Measurements from ENCODE around the gene CYP11A1. TPM values are rescaled to one million over a fixed set of nuclear protein-coding genes. Genes with fewer than 3 reads are reported as not detected.

The CYP11A1 gene
- polyA plus RNA-seq, 3 donors, result not detected

DNA sequence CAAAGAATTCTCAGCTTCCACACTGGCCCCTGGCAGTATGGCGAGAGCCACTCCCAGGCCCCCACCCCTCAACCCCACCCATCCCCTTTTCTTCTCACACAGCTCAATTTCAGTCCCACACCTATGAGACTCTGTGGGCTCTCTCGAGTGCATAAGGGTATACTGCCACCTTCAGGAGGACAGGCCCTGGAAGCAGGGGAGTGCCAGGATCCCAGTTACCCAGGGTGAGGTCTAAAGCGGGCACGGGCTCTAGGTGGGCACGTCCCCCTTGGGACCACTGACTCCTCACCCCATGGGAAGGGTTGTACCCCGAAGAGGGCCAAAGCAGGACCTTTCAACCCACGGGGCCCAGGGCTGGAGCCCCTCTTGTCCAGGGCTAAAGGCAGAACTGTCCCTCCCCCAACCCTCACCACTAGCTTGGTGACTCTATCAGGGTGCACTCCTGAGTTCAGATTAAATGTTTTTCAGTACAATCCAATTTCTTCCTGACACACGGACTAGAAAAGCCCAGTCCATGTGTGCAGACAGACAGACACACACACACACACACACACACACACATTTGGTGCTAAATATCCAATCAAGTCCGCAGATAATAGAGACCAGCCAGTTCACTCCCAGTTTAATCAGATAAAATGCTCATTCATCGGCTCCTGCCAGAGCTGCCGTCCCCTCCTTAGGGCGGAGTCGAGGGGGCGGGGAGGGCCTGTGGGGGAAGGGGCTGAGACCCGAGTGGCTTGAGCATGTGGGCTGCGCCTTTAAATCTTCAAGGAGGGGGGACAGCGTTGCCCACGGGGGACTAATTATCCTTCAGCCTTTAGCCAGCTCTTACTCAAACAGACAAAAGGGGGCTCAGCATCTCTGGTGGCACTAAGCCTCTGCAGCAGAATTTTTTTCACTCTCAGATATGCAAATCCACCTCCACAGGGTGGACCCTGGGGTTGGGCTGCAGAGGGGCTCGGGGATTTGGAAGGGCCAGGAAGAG lies 59.3 kb downstream of the CYP11A1 start:
- no peaks in the 10 kb centered on the region for H3K4me1 Mint-ChIP-seq

DNA sequence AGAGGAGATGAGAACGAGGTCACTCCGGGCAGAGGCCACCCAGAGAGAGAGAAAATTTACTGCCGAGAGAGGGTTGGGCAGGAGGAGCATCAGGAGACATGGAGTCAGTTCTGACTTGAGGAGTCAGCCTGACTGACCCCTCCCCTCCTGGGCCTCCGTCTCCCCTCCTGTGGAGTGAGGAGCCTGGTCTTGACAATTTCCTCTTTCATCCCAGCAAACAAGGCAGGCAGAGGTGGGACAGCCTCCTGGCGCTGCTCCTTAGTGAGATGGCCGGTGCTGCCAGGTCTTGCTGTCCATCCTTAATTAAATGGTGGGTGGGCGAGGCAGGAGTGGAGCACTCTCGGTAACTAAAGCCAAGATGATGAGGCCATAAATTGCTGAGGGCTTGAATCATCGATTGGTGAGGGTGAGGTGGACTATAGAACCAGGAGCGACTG lies 60.6 kb downstream of the CYP11A1 start:
- Mint-ChIP-seq H3K27me3 (ENCODE audit: low read depth in 3 of 3) (peaks cover 9 to 35% (median 18%) of the 10 kb centered on the region in 3 donors), H3K27ac (no peak overlapping the region), H3K4me1 (no peaks in the 10 kb centered on the region), H3K9me3 (no peaks in the 10 kb centered on the region), H3K4me3 (no peak overlapping the region), H3K36me3 (no peaks in the 10 kb centered on the region)
- Histone ChIP-seq H3K4me3 (replicated peaks in 1 of 3; ENCODE audit: low read depth in 2 of 3, low read length in 3 of 3) (no peak overlapping the region), H3K9ac (ENCODE audit: insufficient read depth, low read length, poor library complexity, severe bottlenecking) (no peak overlapping the region), H3K36me3 (replicated peaks in 1 of 2; ENCODE audit: control insufficient read depth in 1 of 2, insufficient read depth in 2 of 2, low read length in 2 of 2) (no peaks in the 10 kb centered on the region), H3K27me3 (ENCODE audit: control insufficient read depth in 2 of 2, insufficient read depth in 2 of 2, low read length in 2 of 2) (peaks cover 0 to 5% of the 10 kb centered on the region in 2 donors), H2AFZ (ENCODE audit: insufficient read depth, low read depth, low read length, poor library complexity, severe bottlenecking) (no peak overlapping the region), H3K27ac (ENCODE audit: low read depth in 1 of 2, low read length in 2 of 2) (no peak overlapping the region), H4K20me1 (ENCODE audit: insufficient read depth, low read length) (no peaks in the 10 kb centered on the region), H3K4me2 (replicated peaks; ENCODE audit: extremely low read depth, low read length, poor library complexity, severe bottlenecking) (no peak overlapping the region), H3K9me3 (replicated peaks in 1 of 2; ENCODE audit: control insufficient read depth in 1 of 2, insufficient read depth in 1 of 2, low read length in 2 of 2) (no peaks in the 10 kb centered on the region), H3K4me1 (ENCODE audit: control insufficient read depth in 1 of 2, insufficient read depth in 2 of 2, low read length in 2 of 2) (no peaks in the 10 kb centered on the region), H3K79me2 (ENCODE audit: insufficient read depth, low read length) (no peaks in the 10 kb centered on the region)
- TF ChIP-seq CTCF (IDR thresholded peaks at IDR 0.05), result no peak
- intact Hi-C loops (cut with micrococcal nuclease), result no loop called here
- 83% methylated on average over 2 of the region's 10 CpGs for WGBS (ENCODE audit: insufficient coverage)
- DNase-seq, result no peak

More for the DNA sequence above, 59.3 kb downstream of the CYP11A1 start:
- H3K27me3 ChIP-seq (ENCODE audit: control insufficient read depth in 2 of 2, insufficient read depth in 2 of 2, low read length in 2 of 2), result peaks cover 0 to 5% of the 10 kb centered on the region in 2 donors
- no peak for TF ChIP-seq CTCF (IDR thresholded peaks at IDR 0.05)
- H3K27me3 Mint-ChIP-seq (ENCODE audit: low read depth in 3 of 3), result peaks cover 10 to 30% (median 15%) of the 10 kb centered on the region in 3 donors
- H3K9ac ChIP-seq (ENCODE audit: insufficient read depth, low read length, poor library complexity, severe bottlenecking), result no peak overlapping the region
- H3K4me1 ChIP-seq (ENCODE audit: control insufficient read depth in 1 of 2, insufficient read depth in 2 of 2, low read length in 2 of 2), result no peaks in the 10 kb centered on the region
- H3K4me2 ChIP-seq (replicated peaks; ENCODE audit: extremely low read depth, low read length, poor library complexity, severe bottlenecking), result no peak overlapping the region
- H3K79me2 ChIP-seq (ENCODE audit: insufficient read depth, low read length), result no peaks in the 10 kb centered on the region
- H3K36me3 Mint-ChIP-seq, result no peaks in the 10 kb centered on the region
- no peak overlapping the region for H3K4me3 ChIP-seq (replicated peaks in 1 of 3; ENCODE audit: low read depth in 2 of 3, low read length in 3 of 3)
- H3K4me3 Mint-ChIP-seq, result no peak overlapping the region
- no peaks in the 10 kb centered on the region for H4K20me1 ChIP-seq (ENCODE audit: insufficient read depth, low read length)
- no peak overlapping the region for H3K27ac Mint-ChIP-seq
- no peak overlapping the region for H3K27ac ChIP-seq (ENCODE audit: low read depth in 1 of 2, low read length in 2 of 2)
- H2AFZ ChIP-seq (ENCODE audit: insufficient read depth, low read depth, low read length, poor library complexity, severe bottlenecking), result no peak overlapping the region
- DNase-seq, result no peak
- no peaks in the 10 kb centered on the region for H3K9me3 ChIP-seq (replicated peaks in 1 of 2; ENCODE audit: control insufficient read depth in 1 of 2, insufficient read depth in 1 of 2, low read length in 2 of 2)
- intact Hi-C loops (cut with micrococcal nuclease), result no loop called here
- H3K9me3 Mint-ChIP-seq, result no peaks in the 10 kb centered on the region
- 37% methylated on average over 13 of the region's 19 CpGs for WGBS (ENCODE audit: insufficient coverage)
- no peaks in the 10 kb centered on the region for H3K36me3 ChIP-seq (replicated peaks in 1 of 2; ENCODE audit: control insufficient read depth in 1 of 2, insufficient read depth in 2 of 2, low read length in 2 of 2)
